Retina (tissue), 1 donor: ENCODE measurements around the gene TMEM218.
"Not testable (repeated sequence)": the region's sequence is repeated elsewhere in the genome, so short reads cannot be mapped to it uniquely, and the experiment has no call there.

Source experiments
- DNase-seq: peaks from one replicate; pipeline ENCODE4 v3.0.0-alpha.2; 2016

Gene TMEM218

DNA sequence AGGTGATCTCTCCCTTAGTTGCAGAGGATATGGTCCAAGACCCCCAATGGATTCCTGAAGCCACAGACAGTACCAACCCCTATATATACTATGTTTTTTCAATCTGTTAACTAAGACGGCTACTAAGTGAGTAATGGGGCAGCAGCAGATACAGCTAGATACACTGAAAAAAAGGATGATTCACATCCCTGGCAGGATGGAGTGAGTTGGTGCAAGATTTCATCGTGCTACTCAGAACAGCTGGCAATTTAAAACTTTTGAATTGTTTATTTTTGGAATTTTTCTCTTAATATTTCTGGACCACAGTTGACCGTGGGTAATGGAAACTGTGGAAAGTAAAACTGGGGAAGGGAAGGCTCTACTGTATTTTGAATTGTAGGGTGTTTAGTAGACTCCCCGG lies 17.0 kb upstream of the TMEM218 start:
- no peak for DNase-seq

DNA sequence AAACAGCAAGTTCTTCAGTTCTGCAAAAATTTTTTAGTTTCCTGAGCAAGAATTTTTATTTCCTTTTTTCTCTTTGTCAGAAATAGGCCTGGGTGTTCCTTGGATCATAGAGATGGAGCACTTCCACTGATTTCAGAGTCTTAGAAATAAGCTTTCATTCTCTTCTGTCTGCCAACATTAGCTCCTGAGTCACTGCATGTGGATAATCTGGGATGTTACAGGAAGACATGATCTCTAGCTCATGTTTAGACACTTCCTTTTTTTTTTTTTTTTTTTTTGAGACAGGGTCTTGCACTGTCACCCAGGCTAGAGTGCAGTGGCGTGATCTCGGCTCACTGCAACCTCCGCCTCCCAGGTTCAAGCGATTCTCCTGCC lies 13.2 kb upstream of the TMEM218 start:
- no peak for DNase-seq

DNA sequence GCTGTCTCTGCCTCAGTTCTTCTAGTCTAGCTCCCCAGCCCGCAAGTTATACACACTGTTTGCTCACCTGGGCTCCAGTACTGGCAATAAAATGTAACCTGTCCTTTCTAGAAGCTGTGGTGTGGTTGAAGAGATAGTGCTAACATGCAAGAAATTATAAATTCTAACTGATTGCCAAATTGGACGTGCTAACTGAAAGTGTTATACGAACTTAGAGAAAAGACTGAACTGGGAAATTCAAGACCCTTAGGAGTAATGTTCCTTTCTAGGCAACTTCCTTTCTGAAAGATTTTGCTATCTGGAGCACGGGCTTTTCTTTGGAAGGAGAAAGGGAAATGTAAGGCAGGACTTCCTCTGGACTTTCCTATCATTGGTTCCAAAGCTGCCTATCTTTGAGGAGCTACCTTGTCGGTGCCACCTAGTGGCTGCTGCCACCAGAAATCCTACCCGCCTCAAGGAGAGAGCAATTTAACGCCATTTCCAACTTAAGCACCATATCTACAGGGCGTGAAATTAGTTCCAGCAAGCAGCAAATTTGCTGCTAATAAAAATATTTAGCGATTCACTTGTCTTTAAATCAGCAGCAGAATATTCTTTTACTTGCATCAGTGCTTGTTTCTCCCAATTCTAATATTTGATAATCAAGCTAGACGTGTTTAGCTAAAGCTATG lies 12.7 kb upstream of the TMEM218 start:
- no peak for DNase-seq

DNA sequence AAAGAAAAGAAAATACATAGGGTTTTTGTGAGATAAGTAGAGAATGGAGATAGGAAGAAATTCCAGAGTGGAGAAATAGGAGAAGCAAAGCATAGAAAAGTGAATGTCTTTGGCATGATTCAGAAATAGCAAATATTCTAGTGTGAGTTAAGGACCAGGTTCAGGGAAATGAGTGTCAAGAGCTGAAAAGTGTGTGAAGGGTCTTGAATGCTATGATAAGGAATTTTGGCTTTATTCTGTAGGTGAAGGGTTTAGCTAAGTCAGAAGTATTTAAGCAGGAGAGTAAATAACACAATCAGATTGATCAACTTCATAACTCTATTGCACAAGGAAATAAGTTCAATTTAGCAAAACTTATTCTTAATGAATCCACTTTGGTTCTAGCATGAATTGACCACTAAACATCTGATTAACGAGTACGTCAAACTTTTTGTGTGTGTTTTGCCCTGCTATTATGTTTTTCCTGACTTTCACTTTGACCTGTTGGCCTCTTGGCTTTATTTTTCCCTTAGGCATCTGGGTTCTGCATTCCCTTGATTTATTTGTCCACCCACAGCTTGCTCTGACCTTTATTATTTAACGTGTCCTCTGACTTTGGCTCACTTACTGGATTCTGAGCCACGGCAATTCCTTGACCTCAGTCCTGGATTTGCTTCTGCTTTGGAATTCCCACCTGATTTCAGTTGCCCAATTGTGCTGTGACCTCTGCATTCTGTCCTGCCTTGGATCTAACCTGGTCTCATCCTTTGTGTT lies 11.9 kb upstream of the TMEM218 start:
- no peak for DNase-seq

DNA sequence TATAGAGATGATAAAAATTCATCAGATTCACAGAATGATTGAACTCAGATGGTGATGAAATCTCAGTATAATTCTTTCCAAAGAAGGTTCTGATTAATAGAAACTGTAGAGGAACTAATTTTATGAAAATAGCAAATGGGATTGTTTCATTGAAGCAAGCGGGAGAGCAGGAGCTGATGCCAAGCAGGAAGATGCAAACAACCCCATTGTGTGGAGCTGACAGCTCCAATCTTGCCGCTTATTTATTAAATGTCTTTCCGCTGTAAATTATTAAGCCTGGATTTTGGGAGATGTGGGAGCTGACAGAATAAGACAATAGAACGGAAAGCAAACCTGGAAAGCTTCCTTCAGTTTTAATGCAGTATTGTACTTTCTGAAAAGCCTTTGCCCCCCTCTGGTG lies 6.0 kb upstream of the TMEM218 start:
- no peak for DNase-seq

DNA sequence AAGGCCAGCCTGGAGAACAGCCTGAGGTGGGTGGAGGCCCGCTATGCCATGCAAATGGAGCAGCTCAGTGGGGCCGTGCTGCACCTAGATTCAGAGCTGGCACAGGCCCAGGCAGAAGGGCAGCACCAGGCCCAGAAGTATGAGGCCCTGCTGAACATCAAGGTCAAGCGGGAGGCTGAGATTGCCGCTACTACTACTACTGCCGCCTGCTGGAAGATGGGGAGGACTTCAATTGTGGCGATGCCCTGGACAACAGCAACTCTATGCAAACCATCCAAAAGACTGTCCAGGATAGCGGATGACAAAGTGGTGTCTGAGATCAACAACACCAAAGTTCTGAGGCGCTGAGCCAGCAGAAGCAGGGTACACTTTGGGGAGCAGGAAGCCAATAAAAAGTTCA lies 3.1 kb upstream of the TMEM218 start:
- DNase-seq = no peak

DNA sequence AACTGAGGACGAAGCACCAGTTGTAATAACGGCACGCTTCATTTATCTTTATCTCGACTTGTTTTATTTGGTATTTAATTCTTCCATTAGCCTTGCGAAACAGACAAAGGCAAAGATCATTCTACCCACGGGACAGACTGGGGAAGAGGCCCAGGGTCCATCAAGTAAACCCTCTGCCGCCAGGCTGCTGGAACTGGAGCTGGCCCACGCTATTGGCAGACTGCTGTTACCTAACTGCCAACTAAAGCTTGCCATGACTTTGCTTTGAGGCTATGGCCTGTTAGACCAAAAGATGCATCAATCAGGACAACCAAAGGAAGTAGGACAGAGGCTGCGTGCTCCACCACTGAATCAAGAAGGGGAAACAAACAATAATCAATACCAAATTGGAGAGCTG lies 780 bp upstream of the TMEM218 start:
- DNase-seq = no peak

DNA sequence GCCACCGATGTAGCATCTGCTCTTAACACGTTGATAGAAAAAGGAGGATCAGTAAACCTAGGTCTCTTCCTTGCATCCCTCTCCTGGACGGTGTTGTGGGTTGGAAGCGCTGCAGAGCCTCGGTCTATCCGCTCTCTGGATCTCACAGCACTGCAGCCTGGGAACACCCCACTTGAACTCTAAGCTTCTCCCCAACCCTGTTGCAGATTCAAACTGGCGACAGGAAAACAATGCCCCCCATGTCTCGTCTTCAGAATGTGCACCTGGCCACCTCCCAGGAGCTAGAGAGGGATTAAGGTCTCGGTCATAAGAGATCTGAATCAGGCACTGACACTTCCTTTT lies 454 bp downstream of the TMEM218 start:
- no peak for DNase-seq

DNA sequence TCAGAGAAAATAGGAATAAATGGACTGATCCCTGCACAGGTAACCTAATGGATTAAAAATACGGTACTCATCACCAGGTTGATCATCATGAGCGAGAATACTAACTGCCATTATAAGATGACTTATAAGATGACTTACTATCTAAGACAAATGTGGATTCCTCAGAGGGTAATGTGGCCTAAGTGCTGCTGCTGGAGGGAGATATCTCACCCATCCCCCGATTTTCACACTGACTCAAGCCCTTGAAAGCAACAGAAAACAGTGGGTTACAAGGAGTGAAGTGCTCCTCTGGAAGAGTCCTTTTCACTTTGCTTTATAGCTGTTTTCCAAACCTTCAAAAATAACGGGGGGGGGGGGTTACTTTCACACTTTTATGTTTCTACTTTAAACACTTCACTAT lies 920 bp downstream of the TMEM218 start:
- no peak for DNase-seq

DNA sequence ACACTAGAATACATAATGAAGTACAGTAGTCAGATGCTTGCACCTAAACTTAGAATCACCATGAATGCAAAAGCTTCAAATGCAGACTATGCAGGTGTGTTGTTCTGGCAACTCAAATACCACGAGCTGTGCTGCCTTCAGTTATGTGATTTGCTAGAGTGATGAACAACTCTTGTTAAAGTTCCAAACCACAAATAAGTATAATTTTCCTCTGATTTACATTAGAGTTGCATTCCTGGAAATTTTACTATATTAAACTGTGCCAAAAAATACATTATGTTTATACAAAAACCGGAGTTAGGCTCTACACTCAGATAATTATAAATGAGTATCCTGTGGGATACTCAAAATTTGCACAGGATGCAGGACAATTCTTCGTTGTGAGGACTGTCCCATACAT lies 3.0 kb downstream of the TMEM218 start:
- no peak for DNase-seq

DNA sequence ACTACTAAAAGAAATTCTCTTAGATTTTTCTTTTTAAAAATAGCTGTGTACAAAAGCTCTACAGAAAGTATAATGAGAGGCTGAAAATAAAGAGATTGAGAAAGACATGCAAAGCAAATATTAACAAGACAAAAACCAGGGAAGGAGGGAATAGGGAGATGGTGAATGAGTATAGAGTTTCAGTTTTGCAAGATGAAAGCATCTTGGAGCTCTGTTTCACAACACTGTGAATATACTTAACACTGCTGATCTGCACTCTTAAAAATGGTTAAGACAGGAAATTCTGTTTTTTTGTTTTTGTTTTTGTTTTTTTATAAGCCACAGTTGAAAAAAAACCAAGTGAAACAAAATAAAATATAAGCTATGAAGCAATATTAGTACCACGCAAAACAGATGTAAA lies 5.5 kb downstream of the TMEM218 start:
- no peak for DNase-seq

DNA sequence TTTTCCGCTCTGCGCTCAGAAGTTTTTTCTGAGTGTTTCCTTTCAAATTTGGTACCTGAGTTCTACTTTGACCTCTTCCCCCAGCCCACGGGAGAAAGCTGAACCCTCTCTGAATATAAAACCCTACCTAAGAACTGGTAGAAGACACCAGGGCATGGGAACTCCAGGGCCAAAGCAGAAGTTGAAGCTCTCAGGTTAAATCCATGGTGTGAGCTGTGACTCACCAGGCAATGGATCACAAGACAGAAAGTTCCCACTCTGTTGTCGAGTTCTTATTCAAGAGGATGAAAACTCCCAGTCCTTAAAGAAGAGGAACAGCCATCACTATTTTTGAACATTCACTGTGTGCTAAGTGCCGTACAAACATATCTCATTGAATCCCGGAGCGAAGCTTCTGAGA lies 8.9 kb downstream of the TMEM218 start:
- DNase-seq = no peak

DNA sequence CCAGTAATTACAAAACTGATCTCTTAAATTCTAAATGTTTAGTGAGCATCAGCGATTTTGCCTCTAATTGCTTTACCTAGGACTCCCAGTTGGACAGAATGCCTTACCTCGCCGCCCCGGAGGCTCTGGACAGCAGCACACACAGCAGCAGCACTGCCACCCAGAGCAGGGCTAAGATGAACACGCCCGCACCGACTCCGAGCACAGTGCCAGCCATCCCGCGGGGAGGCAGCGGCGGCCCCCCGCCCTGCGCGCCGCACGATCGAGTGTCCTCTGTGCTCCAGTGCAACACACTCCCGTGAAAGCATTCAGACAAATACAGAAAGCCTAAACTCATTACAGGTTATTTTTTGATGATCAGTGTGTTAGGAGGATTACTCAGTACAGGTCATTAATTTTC lies 9.4 kb downstream of the TMEM218 start:
- no peak for DNase-seq

DNA sequence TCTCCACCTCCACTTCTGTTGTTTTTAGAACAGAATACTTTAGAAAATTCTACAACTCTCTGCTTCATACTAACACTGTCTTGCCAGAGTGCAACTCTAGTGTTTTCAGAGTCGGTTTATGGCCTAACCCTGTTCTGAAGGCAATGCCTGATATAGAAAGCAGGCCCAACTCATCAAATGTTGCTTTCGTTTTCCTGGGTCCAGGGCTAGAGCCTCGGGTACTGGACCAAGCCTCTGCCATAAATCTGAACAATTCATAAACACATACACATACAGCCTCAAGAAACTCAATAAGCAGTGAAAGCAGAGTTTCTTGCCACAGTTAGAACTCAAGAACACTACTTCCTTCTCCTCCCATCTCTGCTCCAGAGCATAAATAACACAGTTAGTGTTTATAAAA lies 9.8 kb downstream of the TMEM218 start:
- no peak for DNase-seq

DNA sequence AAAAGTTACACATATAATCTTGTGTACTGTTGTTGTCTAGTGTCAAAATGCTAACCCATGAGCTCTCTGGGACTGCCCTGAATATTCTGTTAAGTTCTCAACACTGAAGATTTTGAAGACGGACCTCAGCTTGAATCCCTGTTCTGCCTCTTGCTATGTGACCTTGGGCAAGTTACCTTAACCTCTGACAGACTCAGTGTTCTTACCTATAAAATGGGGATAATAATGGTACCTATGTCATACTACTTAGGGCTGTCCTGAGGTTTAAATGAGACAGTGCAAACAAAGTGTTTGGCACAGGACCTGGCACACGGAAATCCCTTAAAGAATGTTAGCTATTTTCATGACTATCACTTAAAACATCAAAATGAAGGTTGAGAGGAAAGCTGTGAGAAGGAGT lies 11.3 kb downstream of the TMEM218 start:
- no peak for DNase-seq

DNA sequence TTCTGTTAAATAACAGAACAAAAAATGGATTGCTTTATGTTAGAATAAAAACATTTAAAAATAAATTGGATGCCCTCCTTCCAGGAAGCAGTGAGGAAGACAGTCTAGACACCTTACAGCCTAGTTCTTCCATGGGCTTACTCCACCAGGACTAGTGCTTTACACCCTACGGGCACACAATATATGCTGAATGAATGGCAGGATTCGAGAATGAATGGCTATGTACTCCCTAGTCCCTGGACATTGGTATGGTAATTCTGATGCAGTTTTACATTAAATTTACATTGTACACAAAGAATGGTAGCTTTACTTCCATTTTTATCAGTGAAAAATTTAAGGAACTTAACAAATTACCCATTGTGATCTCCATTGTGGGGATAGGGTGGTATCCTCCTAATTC lies 16.7 kb downstream of the TMEM218 start:
- no peak for DNase-seq

DNA sequence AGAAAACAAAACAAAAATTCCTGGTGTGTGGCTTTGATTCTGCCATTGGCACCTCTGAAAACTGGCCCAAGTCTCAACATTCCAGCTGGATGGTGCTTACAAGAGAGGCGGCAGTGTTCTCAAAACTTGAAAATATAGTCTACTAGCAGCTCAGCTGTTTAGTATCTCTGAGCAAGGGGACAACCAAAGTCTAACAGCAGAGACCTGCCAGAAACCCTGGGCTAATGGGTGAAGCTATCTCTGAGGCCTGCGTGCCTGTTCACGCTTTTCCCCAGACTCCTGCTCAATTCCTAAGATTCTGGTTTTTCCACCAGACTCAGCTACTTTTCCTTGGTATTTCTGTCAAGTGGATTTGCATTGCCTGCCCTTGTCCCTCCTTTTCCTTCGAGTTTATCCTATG lies 17.9 kb downstream of the TMEM218 start:
- DNase-seq = no peak

DNA sequence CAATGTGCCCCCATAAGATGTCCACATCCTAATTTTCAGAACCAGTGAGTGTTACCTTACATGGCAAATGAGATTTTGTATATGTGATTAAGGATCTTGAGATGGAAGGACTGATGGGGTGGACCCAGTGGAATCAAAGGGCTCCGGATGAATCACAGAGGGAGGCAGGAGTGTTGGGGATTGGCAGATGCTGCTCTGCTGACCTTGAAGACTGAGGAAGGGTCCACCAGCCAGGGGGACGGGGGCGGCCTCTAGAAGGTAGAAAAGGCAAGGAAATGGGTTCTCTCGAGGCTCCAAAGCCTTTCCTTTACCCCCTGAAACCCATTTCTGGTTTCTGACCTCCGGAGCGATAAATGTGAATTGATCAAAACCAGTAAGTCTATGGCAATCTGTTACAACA lies 18.8 kb downstream of the TMEM218 start:
- DNase-seq = no peak

DNA sequence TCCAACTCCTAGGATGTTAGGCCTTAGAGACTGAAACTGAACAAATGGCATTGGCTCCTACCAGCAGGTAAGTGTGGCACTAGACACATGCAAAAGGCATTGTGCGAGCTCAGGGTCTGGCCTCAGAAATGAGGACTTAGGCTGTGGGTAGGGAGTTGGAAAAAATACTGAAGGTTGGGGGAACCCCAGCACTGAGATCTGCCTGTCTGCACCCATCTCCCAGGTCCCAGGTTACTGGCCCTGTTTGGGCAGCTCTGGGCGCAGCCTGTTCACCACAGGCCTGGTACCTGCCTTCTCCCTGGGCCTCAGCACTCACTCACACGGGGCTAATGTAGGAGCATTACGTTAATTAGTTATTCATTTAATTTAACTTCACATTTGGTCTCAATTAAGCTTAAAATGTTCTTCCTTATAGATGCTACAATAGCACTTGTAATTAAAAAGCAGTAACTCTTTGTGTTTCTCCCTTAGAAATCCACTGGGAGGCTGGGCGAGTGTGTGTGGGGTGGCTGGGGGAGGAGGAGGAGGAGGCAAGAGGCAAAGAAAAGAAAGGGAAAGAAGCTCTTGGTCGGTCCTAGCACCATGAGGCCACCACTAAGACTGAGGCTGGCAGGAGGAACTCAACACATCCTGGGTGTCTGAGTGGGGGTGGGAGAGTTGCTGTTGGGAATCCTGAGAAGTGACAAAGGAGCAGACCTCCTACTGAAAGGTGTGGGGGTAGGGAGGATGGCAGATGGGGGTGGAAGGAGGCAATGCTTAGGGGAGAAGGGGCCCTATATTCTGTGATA lies 19.4 kb downstream of the TMEM218 start:
- no peak for DNase-seq

DNA sequence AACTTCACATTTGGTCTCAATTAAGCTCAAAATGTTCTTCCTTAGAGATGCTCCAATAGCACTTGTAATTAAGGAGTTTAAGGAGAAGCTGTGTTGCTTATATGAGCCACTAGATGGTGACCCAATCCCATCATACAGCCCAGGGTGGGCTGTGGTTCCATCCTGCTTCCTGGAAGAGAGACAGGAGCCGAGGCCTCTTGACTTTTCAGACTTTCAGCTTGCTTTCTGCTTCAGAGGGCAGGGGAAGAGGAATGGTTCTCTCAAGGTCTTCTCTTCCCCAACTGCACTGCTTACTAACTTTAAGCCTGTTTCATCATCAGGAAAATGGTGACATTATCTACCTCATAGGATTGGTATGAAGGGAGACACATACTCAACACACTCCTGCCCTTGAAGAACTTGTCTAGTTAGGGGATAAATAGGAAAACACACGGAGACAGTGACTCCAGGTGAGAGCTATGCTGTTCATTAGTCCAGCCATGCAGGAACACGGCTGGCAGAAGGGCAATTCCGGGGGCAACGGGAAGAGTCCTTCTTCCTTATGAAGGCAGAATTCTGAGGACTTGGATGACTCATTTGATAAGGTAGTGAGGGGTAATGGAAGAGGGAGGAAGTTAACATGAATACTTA lies 20.1 kb downstream of the TMEM218 start:
- peak; percentile 76 for DNase-seq

DNA sequence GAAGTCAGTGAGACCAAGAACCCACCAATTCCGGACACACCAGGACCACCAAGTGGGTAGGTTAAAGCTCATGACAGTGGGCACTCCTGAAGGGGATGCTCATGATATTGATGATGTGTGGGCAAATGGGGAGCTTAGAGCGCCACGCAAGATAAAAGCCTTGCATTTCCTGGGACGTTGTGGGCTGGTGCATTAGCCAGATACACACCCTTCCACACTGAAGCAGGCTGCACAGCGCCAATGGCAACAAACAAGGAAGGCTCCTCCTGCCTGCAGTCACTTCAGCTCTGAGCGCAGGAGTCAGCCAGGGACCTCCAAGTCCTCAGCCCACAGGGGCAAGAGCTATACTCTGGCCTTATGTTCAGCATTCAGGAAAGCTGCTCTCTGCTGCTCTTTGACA lies 20.6 kb downstream of the TMEM218 start:
- no peak for DNase-seq

DNA sequence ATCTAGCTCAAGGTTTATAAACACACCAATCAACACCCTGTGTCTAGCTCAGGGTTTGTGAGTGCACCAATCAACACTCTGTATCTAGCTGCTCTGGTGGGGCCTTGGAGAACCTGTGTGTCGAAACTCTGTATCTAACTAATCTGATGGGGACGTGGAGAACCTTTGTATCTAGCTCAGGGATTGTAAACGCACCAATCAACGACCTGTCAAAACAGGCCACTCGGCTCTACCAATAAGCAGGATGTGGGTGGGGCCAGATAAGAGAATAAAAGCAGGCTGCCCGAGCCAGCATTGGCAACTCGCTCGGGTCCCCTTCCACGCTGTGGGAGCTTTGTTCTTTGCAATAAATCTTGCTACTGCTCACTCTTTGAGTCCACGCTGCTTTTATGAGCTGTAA lies 21.3 kb downstream of the TMEM218 start:
- DNase-seq = not testable (repeated sequence)

DNA sequence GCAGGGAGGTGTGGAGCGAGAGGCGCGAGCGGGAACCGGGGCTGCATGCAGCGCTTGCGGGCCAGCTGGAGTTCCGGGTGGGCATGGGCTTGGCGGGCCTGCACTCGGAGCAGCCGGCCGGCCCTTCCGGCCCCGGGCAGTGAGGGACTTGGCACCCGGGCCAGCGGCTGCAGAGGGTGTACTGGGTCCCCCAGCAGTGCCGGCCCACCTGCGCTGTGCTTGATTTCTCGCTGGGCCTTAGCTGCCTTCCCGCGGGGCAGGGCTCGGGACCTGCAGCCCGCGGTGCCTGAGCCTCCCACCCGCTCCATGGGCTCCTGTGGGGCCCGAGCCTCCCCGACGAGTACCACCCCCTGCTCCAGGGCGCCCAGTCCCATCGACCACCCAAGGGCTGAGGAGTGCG lies 21.9 kb downstream of the TMEM218 start:
- DNase-seq = not testable (repeated sequence)
